Ammon's horn (tissue), 1 donor: ENCODE data around the gene BLM.

Experiments used
- DNase-seq: peaks from one replicate; pipeline ENCODE4 v3.0.0-alpha.2; 2016; ENCODE audit warnings: low spot score

The BLM gene

GRCh38 chr15:90790561-90790960 is 73.4 kb downstream of the BLM start:
- no peak for DNase-seq

GRCh38 chr15:90794538-90794937 is 77.4 kb downstream of the BLM start:
- no peak for DNase-seq

GRCh38 chr15:90799639-90800170 is 82.6 kb downstream of the BLM start:
- DNase-seq = no peak

GRCh38 chr15:90801803-90802202 is 84.7 kb downstream of the BLM start:
- no peak for DNase-seq

- no peak for DNase-seq
Measured at GRCh38 chr15:90807074-90807785, 90.1 kb downstream of the BLM start.

GRCh38 chr15:90807786-90808086 is 90.6 kb downstream of the BLM start:
- DNase-seq = no peak

- no peak for DNase-seq
Measured at GRCh38 chr15:90808517-90809235, 91.5 kb downstream of the BLM start.

GRCh38 chr15:90809536-90809935 is 92.4 kb downstream of the BLM start:
- DNase-seq = no peak

- DNase-seq = no peak
Measured at GRCh38 chr15:90810354-90810753, 93.2 kb downstream of the BLM start.

GRCh38 chr15:90812171-90812957 is 95.2 kb downstream of the BLM start:
- DNase-seq = no peak

GRCh38 chr15:90812958-90813265 is 95.8 kb downstream of the BLM start:
- DNase-seq = no peak

- no peak for DNase-seq
Measured at GRCh38 chr15:90813796-90814190, 96.6 kb downstream of the BLM start.

- no peak for DNase-seq
Measured at GRCh38 chr15:90814191-90814821, 97.2 kb downstream of the BLM start.

GRCh38 chr15:90816401-90817116 is 99.4 kb downstream of the BLM start:
- DNase-seq = no peak

- no peak for DNase-seq
Measured at GRCh38 chr15:90817117-90818057, 100.2 kb downstream of the BLM start.

- no peak for DNase-seq
Measured at GRCh38 chr15:90818251-90819210, 101.4 kb downstream of the BLM start.

- no peak for DNase-seq
Measured at GRCh38 chr15:90819390-90819789, 102.2 kb downstream of the BLM start.

- no peak for DNase-seq
Measured at GRCh38 chr15:90819850-90820249, 102.7 kb downstream of the BLM start.

GRCh38 chr15:90820481-90820880 is 103.3 kb downstream of the BLM start:
- no peak for DNase-seq
